ENCODE measurements around the gene MTHFSD. TPM values are rescaled to one million over a fixed set of nuclear protein-coding genes. Genes with fewer than 3 reads are reported as not detected.

MTHFSD gene
- total and polyA plus RNA-seq, 7 experiments from 2014 or later, result 16.7 to 46.7 (median 28.1) TPM

Other genes starting within 250 kb of the MTHFSD start
- gene FOXF1, start 44.7 kb downstream of the MTHFSD start, total RNA-seq, result not detected
- gene FOXF1, start 44.7 kb downstream of the MTHFSD start, polyA plus RNA-seq, result not detected
- not detected for gene FOXC2, start 11.6 kb upstream of the MTHFSD start, total RNA-seq
- not detected for gene FOXC2, start 11.6 kb upstream of the MTHFSD start, polyA plus RNA-seq
- gene FOXL1, start 23.3 kb upstream of the MTHFSD start, total RNA-seq, result not detected
- gene FOXL1, start 23.3 kb upstream of the MTHFSD start, polyA plus RNA-seq, result not detected

Measured in naive thymus-derived CD4-positive, alpha-beta T cell (primary cell).